Astrocyte (in vitro differentiated cells and primary cell): ENCODE data around the gene KRTAP1-3.

Experiments
- CTCF ChIP-seq: IDR thresholded peaks from 2 replicates; pipeline ENCODE4 v1.5.1; 2011; ENCODE audit warnings: low read depth, mild to moderate bottlenecking, inconsistent platforms, low read length, moderate library complexity; ENCODE audit not compliant: insufficient read depth
- EZH2 ChIP-seq: IDR thresholded peaks from 2 replicates; pipeline ENCODE4 v1.6.1; 2012; ENCODE audit warnings: mild to moderate bottlenecking, low read length, inconsistent platforms; ENCODE audit not compliant: insufficient read depth

GRCh38 chr17:41082626-41083025, 48.0 kb upstream of the KRTAP1-3 start:
- TF ChIP-seq CTCF (no peak), EZH2 (no peak)
